ENCODE results near the gene AGAP9. TPM values are rescaled to one million over a fixed set of nuclear protein-coding genes. Genes with fewer than 3 reads are reported as not detected.
"Not testable (repeated sequence)": the region's sequence is repeated elsewhere in the genome, so short reads cannot be mapped to it uniquely, and the experiment has no call there.

The AGAP9 gene
- 1 to 10 TPM in 3 of 4 donors, under 1 TPM in 1; 0.94 to 8.8 (median 3.3) TPM for total RNA-seq

- intact Hi-C loops (cut with DNase I); H3K4me3 ChIP-seq; H3K27ac ChIP-seq; H3K27me3 ChIP-seq; H3K9me3 ChIP-seq; DNase-seq; H3K4me1 ChIP-seq; H3K36me3 ChIP-seq: not testable (repeated sequence)
- no CpG with 5 or more reads among the region's 20 CpGs for whole genome bisulfite sequencing, 2 donors
Measured at GRCh38 chr10:47523475-47523874, at the start of gene AGAP9. Gene AGAP9 (minus strand): TSS chr10:47523638. CDS start chr10:47523526, 112 bp downstream.

- H3K9me3 ChIP-seq; intact Hi-C loops (cut with DNase I); H3K27ac ChIP-seq; H3K36me3 ChIP-seq; H3K4me3 ChIP-seq; DNase-seq; H3K4me1 ChIP-seq; H3K27me3 ChIP-seq: not testable (repeated sequence)
- 69 to 80% methylated on average over 1 to 2 of the region's 9 CpGs for WGBS, 2 donors
Measured at GRCh38 chr10:47571138-47571912, 47.9 kb upstream of the AGAP9 start.

- H3K27ac ChIP-seq; H3K4me3 ChIP-seq; H3K9me3 ChIP-seq; H3K27me3 ChIP-seq; intact Hi-C loops (cut with DNase I); DNase-seq; H3K36me3 ChIP-seq; H3K4me1 ChIP-seq: not testable (repeated sequence)
- no CpG with 5 or more reads among the region's 7 CpGs for WGBS, 2 donors
Measured at GRCh38 chr10:47566757-47567156, 43.3 kb upstream of the AGAP9 start.

- WGBS, 2 donors = 40 to 58% methylated on average over 7 to 11 of the region's 18 CpGs
- H3K4me1 ChIP-seq; H3K36me3 ChIP-seq; H3K9me3 ChIP-seq; DNase-seq; intact Hi-C loops (cut with DNase I); H3K27me3 ChIP-seq; H3K27ac ChIP-seq: not testable (repeated sequence)
- H3K4me3 ChIP-seq = peak overlapping the region in 1 of 4 donors; percentile 24
Measured at GRCh38 chr10:47566108-47566699, 42.8 kb upstream of the AGAP9 start.

GRCh38 chr10:47565517-47565920 lies 42.1 kb upstream of the AGAP9 start:
- H3K36me3 ChIP-seq; intact Hi-C loops (cut with DNase I); H3K27ac ChIP-seq; H3K27me3 ChIP-seq; DNase-seq; H3K4me1 ChIP-seq; H3K9me3 ChIP-seq: not testable (repeated sequence)
- WGBS, 2 donors = no CpG with 5 or more reads among the region's 47 CpGs
- H3K4me3 ChIP-seq = peak overlapping the region in 2 of 4 donors; percentile 13 to 24

- DNase-seq; H3K4me3 ChIP-seq; H3K36me3 ChIP-seq; intact Hi-C loops (cut with DNase I); H3K4me1 ChIP-seq; H3K9me3 ChIP-seq; H3K27ac ChIP-seq; H3K27me3 ChIP-seq: not testable (repeated sequence)
- no CpG with 5 or more reads among the region's 27 CpGs for WGBS, 2 donors
Measured at GRCh38 chr10:47564953-47565352, 41.5 kb upstream of the AGAP9 start.

- H3K4me1 ChIP-seq; H3K9me3 ChIP-seq; H3K27ac ChIP-seq; H3K36me3 ChIP-seq; H3K4me3 ChIP-seq; H3K27me3 ChIP-seq; DNase-seq; intact Hi-C loops (cut with DNase I): not testable (repeated sequence)
- WGBS, 2 donors = no CpG with 5 or more reads among the region's 16 CpGs
Measured at GRCh38 chr10:47564318-47564717, 40.9 kb upstream of the AGAP9 start.

- DNase-seq; intact Hi-C loops (cut with DNase I): not testable (repeated sequence)
Measured at GRCh38 chr10:47560452-47560851, 37.0 kb upstream of the AGAP9 start.

GRCh38 chr10:47559718-47560308 lies 36.4 kb upstream of the AGAP9 start:
- H3K27me3 ChIP-seq; H3K36me3 ChIP-seq; H3K9me3 ChIP-seq; H3K4me3 ChIP-seq; intact Hi-C loops (cut with DNase I); DNase-seq; H3K4me1 ChIP-seq: not testable (repeated sequence)
- 44 to 57% methylated on average over 1 of the region's 1 CpG for WGBS, 2 donors
- peak overlapping the region in 3 of 4 donors; percentile 54 to 69 (median 62) for H3K27ac ChIP-seq

More at GRCh38 chr10:47560452-47560851, 37.0 kb upstream of the AGAP9 start:
- WGBS, 2 donors = 38 to 83% methylated on average over 1 to 6 of the region's 7 CpGs
- not testable (repeated sequence) for H3K9me3 ChIP-seq, H3K4me3 ChIP-seq, H3K27ac ChIP-seq, H3K4me1 ChIP-seq, H3K27me3 ChIP-seq, H3K36me3 ChIP-seq

GRCh38 chr10:47558109-47558508 lies 34.7 kb upstream of the AGAP9 start:
- H3K4me1 ChIP-seq; DNase-seq; H3K4me3 ChIP-seq; H3K27me3 ChIP-seq; H3K36me3 ChIP-seq; H3K9me3 ChIP-seq; intact Hi-C loops (cut with DNase I): not testable (repeated sequence)
- H3K27ac ChIP-seq = peak overlapping the region in 3 of 4 donors; percentile 21 to 57 (median 25)
- 70 to 72% methylated on average over 5 of the region's 5 CpGs for WGBS, 2 donors

GRCh38 chr10:47557616-47558015 lies 34.2 kb upstream of the AGAP9 start:
- DNase-seq; H3K9me3 ChIP-seq; H3K27me3 ChIP-seq; H3K4me3 ChIP-seq; intact Hi-C loops (cut with DNase I); H3K4me1 ChIP-seq; H3K36me3 ChIP-seq: not testable (repeated sequence)
- H3K27ac ChIP-seq = peak overlapping the region in 1 of 4 donors; percentile 57

- peaks cover 0 to 13% (median 0%) of the 10 kb centered on the region in 3 donors for H3K4me1 ChIP-seq
- H3K27me3 ChIP-seq; H3K27ac ChIP-seq; H3K9me3 ChIP-seq; intact Hi-C loops (cut with DNase I); H3K4me3 ChIP-seq; H3K36me3 ChIP-seq; DNase-seq: not testable (repeated sequence)
- 69 to 96% methylated on average over 2 of the region's 2 CpGs for WGBS, 2 donors
Measured at GRCh38 chr10:47555334-47555733, 31.9 kb upstream of the AGAP9 start.

- H3K36me3 ChIP-seq; DNase-seq; H3K27ac ChIP-seq; intact Hi-C loops (cut with DNase I); H3K4me3 ChIP-seq; H3K27me3 ChIP-seq; H3K9me3 ChIP-seq: not testable (repeated sequence)
- peaks cover 0 to 11% (median 0%) of the 10 kb centered on the region in 3 donors for H3K4me1 ChIP-seq
- WGBS, 2 donors = 74 to 87% methylated on average over 3 of the region's 6 CpGs
Measured at GRCh38 chr10:47554552-47554951, 31.1 kb upstream of the AGAP9 start.

Data from esophagus squamous epithelium (tissue), 5 donors.